Gastroesophageal sphincter (tissue), 3 donors: ENCODE measurements around the gene DRC7.

Source experiments
- POLR2A ChIP-seq, 2 donors: fragments of 450-650 bp; IDR thresholded peaks; one replicate each; pipeline ENCODE4 v1.6.1; 2017; ENCODE audit warnings: antibody characterized with exemption in 2 of 2, mild to moderate bottlenecking in 2 of 2, moderate library complexity in 1 of 2
- POLR2AphosphoS5 ChIP-seq: sonication (generic); formaldehyde crosslinking; IDR thresholded peaks from one replicate; pipeline ENCODE4 v1.6.1; 2017; ENCODE audit warnings: antibody characterized with exemption
- TF ChIP-seq, protein P1 (sequence below), 4 experiments: fragments of 200-600 bp in 2 of 4; fragments of 450-650 bp in 2 of 4; sonication (generic) in 1 of 4; IDR thresholded peaks; one replicate each; pipeline ENCODE4 v1.5.1; 2017 to 2019; ENCODE audit warnings: antibody characterized with exemption in 4 of 4, mild to moderate bottlenecking in 2 of 4, moderate library complexity in 2 of 4

DNA sequence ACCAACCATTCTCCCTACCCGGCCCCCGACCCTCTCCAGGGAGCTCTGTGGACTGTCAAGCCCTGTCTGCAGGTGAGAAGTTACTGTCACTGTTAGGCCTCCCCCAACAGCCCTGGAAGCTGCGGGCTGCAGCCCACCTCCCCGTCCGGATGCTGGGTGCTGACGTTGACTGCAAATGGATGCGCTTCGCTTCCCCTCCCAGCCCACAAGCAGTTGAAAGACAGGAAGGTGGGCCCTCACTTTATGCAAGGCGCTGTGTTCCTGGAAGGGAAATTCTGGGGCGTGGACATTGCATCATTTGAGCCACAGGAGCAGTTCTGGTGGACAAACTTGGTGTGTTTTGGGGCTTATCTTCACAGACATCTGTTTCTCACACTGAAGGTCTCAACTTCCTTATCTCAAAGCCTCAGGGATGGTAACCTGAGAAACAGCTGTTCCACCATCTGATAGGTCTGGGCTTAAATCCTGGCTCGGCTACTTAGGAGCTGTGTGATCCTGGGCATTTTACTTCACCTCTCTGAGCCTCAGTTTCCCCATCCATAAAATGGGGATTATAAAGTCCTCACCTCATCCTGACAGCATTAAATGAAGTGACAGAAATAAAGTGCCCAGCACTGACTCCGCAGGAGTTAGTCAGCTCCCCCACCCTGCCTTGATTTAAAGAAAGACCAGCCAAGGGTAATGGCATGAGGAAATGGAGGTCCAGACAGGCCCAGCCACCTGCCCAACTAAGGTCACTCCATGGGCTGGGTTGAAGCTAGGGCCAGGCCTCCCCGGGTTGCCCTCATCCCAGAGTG lies 4.6 kb upstream of the DRC7 start:
- TF ChIP-seq POLR2AphosphoS5 (no peak), POLR2A (IDR thresholded peaks at IDR 0.05) (no peak)
- TF ChIP-seq, protein P1, sequence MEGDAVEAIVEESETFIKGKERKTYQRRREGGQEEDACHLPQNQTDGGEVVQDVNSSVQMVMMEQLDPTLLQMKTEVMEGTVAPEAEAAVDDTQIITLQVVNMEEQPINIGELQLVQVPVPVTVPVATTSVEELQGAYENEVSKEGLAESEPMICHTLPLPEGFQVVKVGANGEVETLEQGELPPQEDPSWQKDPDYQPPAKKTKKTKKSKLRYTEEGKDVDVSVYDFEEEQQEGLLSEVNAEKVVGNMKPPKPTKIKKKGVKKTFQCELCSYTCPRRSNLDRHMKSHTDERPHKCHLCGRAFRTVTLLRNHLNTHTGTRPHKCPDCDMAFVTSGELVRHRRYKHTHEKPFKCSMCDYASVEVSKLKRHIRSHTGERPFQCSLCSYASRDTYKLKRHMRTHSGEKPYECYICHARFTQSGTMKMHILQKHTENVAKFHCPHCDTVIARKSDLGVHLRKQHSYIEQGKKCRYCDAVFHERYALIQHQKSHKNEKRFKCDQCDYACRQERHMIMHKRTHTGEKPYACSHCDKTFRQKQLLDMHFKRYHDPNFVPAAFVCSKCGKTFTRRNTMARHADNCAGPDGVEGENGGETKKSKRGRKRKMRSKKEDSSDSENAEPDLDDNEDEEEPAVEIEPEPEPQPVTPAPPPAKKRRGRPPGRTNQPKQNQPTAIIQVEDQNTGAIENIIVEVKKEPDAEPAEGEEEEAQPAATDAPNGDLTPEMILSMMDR (IDR thresholded peaks at IDR 0.05), result no peak
